Fibroblast of pulmonary artery (primary cell): Measurements from ENCODE around the gene VWA8.

Source experiments
- DNase-seq: peaks from one replicate; pipeline ENCODE4 v3.0.0-alpha.2; 2010; ENCODE audit warnings: low read depth
- H3K4me3 ChIP-seq: replicated peaks from 2 replicates; pipeline ENCODE4 v1.5.1; 2011; ENCODE audit warnings: low read depth, mild to moderate bottlenecking, control low read depth, low read length, moderate library complexity
- TF ChIP-seq, protein P1 (sequence below): IDR thresholded peaks from 2 replicates; pipeline ENCODE4 v1.5.1; 2011; ENCODE audit warnings: mild to moderate bottlenecking, control low read depth, low read length, inconsistent platforms; ENCODE audit errors: missing control alignments

VWA8 gene

DNA sequence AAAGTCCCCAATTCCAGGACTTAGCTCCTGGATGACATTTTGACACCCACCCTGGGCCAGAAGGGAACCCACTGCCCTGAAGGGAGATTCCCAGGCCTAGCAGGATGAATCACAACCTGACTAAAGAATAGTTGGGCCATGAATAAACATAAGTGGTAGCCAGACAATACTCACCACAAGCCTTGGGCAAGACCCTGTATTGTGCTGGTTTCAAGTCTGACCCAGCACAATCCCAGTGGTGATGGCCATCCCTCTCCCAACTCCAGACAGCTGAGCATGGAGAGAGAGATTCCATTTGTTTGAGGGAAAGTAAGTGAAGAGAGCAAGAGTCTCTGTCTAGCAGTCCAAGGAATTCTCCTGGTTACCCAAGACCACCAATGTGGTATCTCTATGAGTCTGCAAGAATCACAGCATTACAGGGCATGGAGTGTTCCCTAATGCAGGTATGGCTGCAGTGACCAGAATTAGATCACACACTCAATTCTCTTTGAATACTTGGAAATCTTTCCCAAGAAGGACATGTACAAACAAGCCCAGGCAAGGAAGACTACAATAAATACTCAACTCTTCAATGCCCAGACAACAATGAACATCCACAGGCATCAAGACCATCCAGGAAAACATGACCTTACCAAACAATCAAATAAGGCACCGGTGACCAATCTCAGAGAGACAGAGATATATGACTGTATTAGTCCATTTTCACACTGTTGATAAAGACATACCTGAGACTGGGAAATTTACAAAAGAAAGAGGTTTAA, 158.0 kb downstream of the VWA8 start:
- DNase-seq: peak; percentile 67
- TF ChIP-seq, protein P1, sequence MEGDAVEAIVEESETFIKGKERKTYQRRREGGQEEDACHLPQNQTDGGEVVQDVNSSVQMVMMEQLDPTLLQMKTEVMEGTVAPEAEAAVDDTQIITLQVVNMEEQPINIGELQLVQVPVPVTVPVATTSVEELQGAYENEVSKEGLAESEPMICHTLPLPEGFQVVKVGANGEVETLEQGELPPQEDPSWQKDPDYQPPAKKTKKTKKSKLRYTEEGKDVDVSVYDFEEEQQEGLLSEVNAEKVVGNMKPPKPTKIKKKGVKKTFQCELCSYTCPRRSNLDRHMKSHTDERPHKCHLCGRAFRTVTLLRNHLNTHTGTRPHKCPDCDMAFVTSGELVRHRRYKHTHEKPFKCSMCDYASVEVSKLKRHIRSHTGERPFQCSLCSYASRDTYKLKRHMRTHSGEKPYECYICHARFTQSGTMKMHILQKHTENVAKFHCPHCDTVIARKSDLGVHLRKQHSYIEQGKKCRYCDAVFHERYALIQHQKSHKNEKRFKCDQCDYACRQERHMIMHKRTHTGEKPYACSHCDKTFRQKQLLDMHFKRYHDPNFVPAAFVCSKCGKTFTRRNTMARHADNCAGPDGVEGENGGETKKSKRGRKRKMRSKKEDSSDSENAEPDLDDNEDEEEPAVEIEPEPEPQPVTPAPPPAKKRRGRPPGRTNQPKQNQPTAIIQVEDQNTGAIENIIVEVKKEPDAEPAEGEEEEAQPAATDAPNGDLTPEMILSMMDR: no peak

DNA sequence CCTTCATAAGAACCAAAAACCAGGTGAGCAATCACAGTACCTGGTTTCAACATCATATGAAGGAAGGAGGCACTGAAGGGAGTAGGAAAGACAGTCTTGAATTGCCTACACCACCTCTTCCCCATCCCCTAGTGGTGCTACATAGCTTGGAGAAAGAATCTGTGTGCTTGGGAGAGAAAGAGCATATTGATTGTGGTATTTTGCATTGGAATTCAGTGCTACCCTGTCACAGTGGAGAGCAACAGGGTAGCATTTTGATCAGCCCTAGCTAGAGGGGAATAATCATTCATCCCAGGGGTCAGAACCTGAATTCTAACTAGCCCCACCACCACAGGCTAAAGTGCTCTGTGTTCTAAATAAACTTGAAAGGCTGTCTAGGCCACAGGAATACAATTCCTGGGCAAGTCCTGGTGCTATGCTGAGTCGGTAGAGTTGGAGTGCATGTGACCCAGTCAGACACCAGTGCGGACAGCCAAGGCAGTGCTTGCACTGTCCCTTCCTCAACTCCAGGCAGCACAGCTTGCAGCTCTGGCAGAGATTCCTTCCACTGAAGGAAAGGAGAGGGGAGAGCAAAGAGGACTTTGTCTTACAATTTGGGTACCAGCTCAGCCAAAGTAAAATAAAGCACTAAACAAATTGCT, 158.7 kb downstream of the VWA8 start:
- DNase-seq: no peak
- TF ChIP-seq, protein P1: no peak
- H3K4me3 ChIP-seq: no peak overlapping the region

More for the DNA sequence above, 158.0 kb downstream of the VWA8 start:
- no peak overlapping the region for H3K4me3 ChIP-seq

DNA sequence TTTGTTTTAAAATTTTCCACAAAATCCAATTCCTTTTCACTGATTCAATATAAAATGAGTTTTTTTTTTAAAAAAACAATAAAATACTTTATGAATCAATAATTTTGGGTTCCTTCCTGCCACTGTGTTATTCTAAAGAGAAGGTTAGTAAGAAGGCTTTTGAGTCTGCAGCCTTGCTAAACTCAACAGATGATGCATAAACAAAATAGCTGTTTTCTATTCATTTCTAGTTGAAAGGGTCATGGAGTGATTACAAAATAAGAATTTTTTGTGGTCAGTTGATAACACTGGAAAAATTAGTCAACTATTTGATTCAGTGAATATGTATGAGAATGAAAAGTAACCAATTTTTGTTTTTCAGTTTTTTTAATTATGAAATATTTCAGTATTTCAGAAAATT, 169.9 kb downstream of the VWA8 start:
- TF ChIP-seq, protein P1: no peak
- H3K4me3 ChIP-seq: no peak overlapping the region
- no peak for DNase-seq

DNA sequence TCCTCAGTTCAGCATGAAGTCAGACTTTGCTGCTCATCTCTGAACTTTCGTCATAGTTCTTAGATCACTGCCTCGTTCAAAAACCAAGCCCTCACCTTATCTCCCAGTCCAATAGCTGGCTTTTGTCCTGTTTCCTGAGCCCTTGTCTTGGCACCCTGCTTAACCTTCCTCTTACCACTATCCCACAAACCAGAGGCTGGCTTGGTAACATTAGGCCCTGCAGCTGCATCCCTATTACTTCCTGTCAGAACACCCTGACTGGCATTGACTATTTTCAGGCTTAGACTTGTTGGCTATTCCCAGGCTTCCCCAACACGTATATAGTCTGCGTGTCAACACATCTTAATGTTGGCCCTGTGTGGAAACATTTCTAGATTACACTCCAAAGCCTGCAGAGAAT, 172.4 kb downstream of the VWA8 start:
- peak; percentile 28 for DNase-seq
- H3K4me3 ChIP-seq: no peak overlapping the region
- TF ChIP-seq, protein P1: no peak

DNA sequence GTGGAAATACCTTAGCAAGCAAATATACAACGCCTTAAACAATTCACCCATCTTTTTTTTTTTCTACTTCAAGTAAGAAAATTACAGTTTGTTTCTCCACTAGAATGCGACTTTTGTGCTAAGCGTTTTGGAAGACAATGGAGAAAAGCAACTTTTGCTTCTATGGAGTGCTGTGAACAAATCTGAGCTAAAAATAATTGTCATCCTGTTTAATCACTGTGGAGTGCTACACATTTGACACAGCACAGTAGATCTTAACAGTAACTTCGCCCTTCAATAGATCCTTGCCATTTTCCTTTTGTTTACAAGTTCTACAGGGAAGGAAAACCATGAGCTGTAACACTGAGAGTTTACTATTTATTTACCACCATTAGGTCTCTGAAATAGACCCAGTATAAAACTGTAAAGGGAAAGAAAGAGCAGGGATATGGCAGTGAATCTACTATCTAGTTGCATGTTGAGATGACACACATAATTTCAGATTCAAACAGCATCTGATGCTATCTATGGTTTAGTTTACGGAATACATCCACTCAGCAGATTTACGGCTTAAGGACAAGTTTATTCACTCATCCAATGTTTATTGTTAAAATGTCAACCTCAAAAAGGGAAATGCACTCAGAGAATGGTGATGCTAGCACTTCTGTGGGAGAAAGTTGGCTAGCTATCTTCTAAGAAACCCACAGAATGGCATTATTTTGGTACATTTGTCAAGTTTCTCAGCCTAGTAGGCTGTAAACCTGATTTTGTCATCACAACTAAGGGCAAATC, 175.3 kb downstream of the VWA8 start:
- TF ChIP-seq, protein P1: no peak
- no peak for DNase-seq
- H3K4me3 ChIP-seq: no peak overlapping the region

DNA sequence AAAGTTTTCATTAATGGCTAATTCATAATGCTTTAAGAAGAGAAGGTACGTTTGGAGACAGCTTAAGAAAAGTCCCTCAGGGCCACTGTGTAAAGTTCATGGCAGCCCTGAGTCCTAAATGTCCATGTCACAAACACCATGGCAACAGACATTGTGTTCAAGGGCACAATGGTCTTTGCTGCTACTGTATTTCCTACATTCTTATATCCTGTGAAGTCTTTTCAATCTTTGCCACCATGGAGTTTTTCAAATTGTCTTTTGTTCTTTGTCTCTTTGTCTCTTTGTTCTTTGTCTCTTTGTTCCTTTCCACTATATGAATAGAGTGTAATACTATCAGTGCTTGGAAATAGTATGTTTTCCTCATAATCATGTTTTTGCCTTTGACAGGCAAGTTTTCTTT, 178.8 kb downstream of the VWA8 start:
- H3K4me3 ChIP-seq: no peak overlapping the region
- no peak for DNase-seq
- TF ChIP-seq, protein P1: no peak
